ENCODE data around the gene SHISA8.
"Not testable (repeated sequence)": the region's sequence is repeated elsewhere in the genome, so short reads cannot be mapped to it uniquely, and the experiment has no call there.

Gene SHISA8

GRCh38 chr22:41898645-41899044 lies 16.2 kb downstream of the SHISA8 start:
- DNase-seq: no peak

GRCh38 chr22:41893591-41894375 lies 21.1 kb downstream of the SHISA8 start:
- no peak for DNase-seq

- no peak for DNase-seq
These were observed 22.2 kb downstream of the SHISA8 start for GRCh38 chr22:41892721-41893120.

- no peak for DNase-seq
These were observed 23.5 kb downstream of the SHISA8 start for GRCh38 chr22:41891407-41891806.

- no peak for DNase-seq
These were observed 26.2 kb downstream of the SHISA8 start for GRCh38 chr22:41888627-41889200.

GRCh38 chr22:41885516-41885915 lies 29.4 kb downstream of the SHISA8 start:
- DNase-seq: no peak

GRCh38 chr22:41885116-41885515 lies 29.8 kb downstream of the SHISA8 start:
- no peak for DNase-seq

- DNase-seq: no peak
These were observed 31.5 kb downstream of the SHISA8 start for GRCh38 chr22:41883400-41883799.

GRCh38 chr22:41880653-41881052 lies 34.2 kb downstream of the SHISA8 start:
- no peak for DNase-seq

GRCh38 chr22:41876675-41877074 lies 38.2 kb downstream of the SHISA8 start:
- no peak for DNase-seq

- DNase-seq: no peak
These were observed 38.6 kb downstream of the SHISA8 start for GRCh38 chr22:41876275-41876674.

GRCh38 chr22:41875531-41876270 lies 39.2 kb downstream of the SHISA8 start:
- DNase-seq: no peak

GRCh38 chr22:41874090-41874489 lies 40.8 kb downstream of the SHISA8 start:
- no peak for DNase-seq

- DNase-seq: no peak
These were observed 41.5 kb downstream of the SHISA8 start for GRCh38 chr22:41873391-41873790.

GRCh38 chr22:41870786-41871185 lies 44.1 kb downstream of the SHISA8 start:
- DNase-seq: no peak

- DNase-seq: not testable (repeated sequence)
These were observed 44.8 kb downstream of the SHISA8 start for GRCh38 chr22:41870081-41870480.

GRCh38 chr22:41868556-41868955 lies 46.3 kb downstream of the SHISA8 start:
- no peak for DNase-seq

- no peak for DNase-seq
These were observed 51.4 kb downstream of the SHISA8 start for GRCh38 chr22:41863472-41863871.

GRCh38 chr22:41862530-41863266 lies 52.2 kb downstream of the SHISA8 start:
- peak; percentile 12 for DNase-seq

GRCh38 chr22:41862160-41862529 lies 52.7 kb downstream of the SHISA8 start:
- DNase-seq: no peak
